Heart left ventricle (tissue), 16 donors: ENCODE results near the gene AGGF1. TPM values are rescaled to one million over a fixed set of nuclear protein-coding genes. Genes with fewer than 3 reads are reported as not detected.

Source experiments
- ATAC-seq, 4 donors: fragments of 200-7000 bp; cut with Tn5 transposase; one replicate each; pipeline ENCODE4 v1.9.1; 2020 to 2022; ENCODE audit warnings: moderate library complexity in 4 of 4, mild to moderate bottlenecking in 3 of 4, moderate number of reproducible peaks in 1 of 4
- DNase-seq, 5 donors: peaks; one replicate each; pipeline ENCODE4 v3.0.0-alpha.2; 2020
- H3K27ac ChIP-seq, 12 donors: fragments of 200-600 bp; sonication (generic) in 4 of 12; one replicate each; pipeline versions ENCODE4 v1.5.0 to v1.8.0; 2016 to 2022; ENCODE audit warnings: mild to moderate bottlenecking in 2 of 12
- H3K27me3 ChIP-seq, 9 donors: fragments of 200-600 bp; sonication (generic) in 2 of 9; one replicate each; pipeline versions ENCODE4 v1.5.1 to v1.8.0; 2016 to 2022; ENCODE audit warnings: mild to moderate bottlenecking in 3 of 9
- H3K36me3 ChIP-seq, 9 donors: fragments of 200-600 bp; sonication (generic) in 2 of 9; one replicate each; pipeline versions ENCODE4 v1.5.0 to v1.8.0; 2018 to 2022; ENCODE audit warnings: mild to moderate bottlenecking in 2 of 9
- H3K4me1 ChIP-seq, 12 donors: fragments of 200-600 bp; sonication (generic) in 4 of 12; one replicate each; pipeline versions ENCODE4 v1.5.0 to v1.8.0; 2016 to 2022; ENCODE audit warnings: mild to moderate bottlenecking in 3 of 12
- H3K4me3 ChIP-seq, 12 donors: fragments of 200-600 bp; sonication (generic) in 4 of 12; one replicate each; pipeline versions ENCODE4 v1.5.0 to v1.8.0; 2017 to 2022; ENCODE audit warnings: mild to moderate bottlenecking in 9 of 12, moderate library complexity in 4 of 12
- H3K9me3 ChIP-seq, 12 donors: fragments of 200-600 bp; sonication (generic) in 4 of 12; one replicate each; pipeline versions ENCODE4 v1.5.0 to v1.8.0; 2016 to 2022; ENCODE audit warnings: mild to moderate bottlenecking in 1 of 12
- CTCF ChIP-seq, 12 donors: fragments of 200-600 bp; sonication (generic) in 4 of 12; IDR thresholded peaks; one replicate each; pipeline versions ENCODE4 v1.5.0 to v1.8.0; 2018 to 2022; ENCODE audit warnings: antibody characterized with exemption in 12 of 12, mild to moderate bottlenecking in 5 of 12
- POLR2A ChIP-seq, 2 donors: fragments of 450-650 bp; IDR thresholded peaks; one replicate each; pipeline ENCODE4 v1.6.1; 2017; ENCODE audit warnings: antibody characterized with exemption in 2 of 2, mild to moderate bottlenecking in 2 of 2, moderate library complexity in 2 of 2
- WGBS, 4 donors: extraction: QIAGEN DNeasy Blood & Tissue Kit in 2 of 4; methylation state at CpG; one replicate each; pipeline versions ENCODE4 v1.1.5 to v1.1.7; 2013 to 2018; 5-methylcytosine and 5-hydroxymethylcytosine counted together
- intact Hi-C, 10 donors: fragments of 100-400 bp; cut with DNase I; formaldehyde crosslinking; loops; one replicate each; pipeline versions ENCODE4 v1.11.1 to v1.14.2; 2022
- polyA plus RNA-seq, 2 donors: library from polyadenylated mRNA; stranded (reverse); fragments of 200-250 nt; gene quantifications; one replicate each; pipeline ENCODE4 v1.2.3, GENCODE V29; 2013
- total RNA-seq, 9 donors: library from RNA; depleted of rRNA in 2 of 9; stranded (reverse); fragments of >200 nt in 2 of 9; fragmentation: NEBNext Ultra II Directional in 3 of 9; extraction: Animal tissue kit (Norgen Biotek cat#: 25700) in 3 of 9; gene quantifications; one replicate each; pipeline versions ENCODE4 v1.1.0 to v1.2.4, GENCODE V29; 2016 to 2023
- donor health status: ischemic (EF 13 %, LVEDD 7.1; RV severe dilation, severe dysfunction).
- donor health status: healthy with polysubstance abuse.
- donor health status: DM: no; HTN: yes; CAD: no.
- donor health status: DM: no; HTN: no; CAD: no.
- donor health status: ischemic (EF 25% LVEDD 6.9; RV normal size, moderate dysfunction).
- donor health status: ischemic (EF 25% LVEDD 5.7; RV mildly dilated, moderate dysfunction).
- donor health status: healthy.
- donor health status: DM: yes; HTN: yes; CAD: no.
- donor health status: ischemic (EF 35%, LVEDD 5.7; RV mildly dilated, moderate dysfunction).
- donor health status: nonischemic (EF 11% LVEDD 7.7; RV severe dilation, severe dysfunction).
- donor health status: DM: yes; HTN: yes; CAD: no.
- donor health status: PGD.
- donor health status: ischemic (EF 29% LVEDD 5.4; RV normal size, mild dysfunction).
- donor health status: nonischemic (EF 23%, LVEDD 6.1; RV moderate dilation, normal function).

The AGGF1 gene
- total and polyA plus RNA-seq, 11 donors = 6.1 to 20.1 (median 16.5) TPM

- intact Hi-C loops = no loop called here
- Histone ChIP-seq H3K4me1 (no peaks in the 10 kb centered on the region), H3K4me3 (no peak overlapping the region), H3K36me3 (no peaks in the 10 kb centered on the region), H3K27ac (no peak overlapping the region), H3K9me3 (peaks cover 0 to 3% (median 0%) of the 10 kb centered on the region in 12 donors), H3K27me3 (no peaks in the 10 kb centered on the region)
- 46 to 67% (median 56%) methylated on average over 2 of the region's 2 CpGs for WGBS, 4 donors
- ATAC-seq (peak in 2 of 4 donors; percentile 36 to 38), DNase-seq (no peak)
- TF ChIP-seq POLR2A (IDR thresholded peaks at IDR 0.05) (no peak), CTCF (IDR thresholded peaks at IDR 0.05) (no peak)
Observed at GRCh38 chr5:76999451-76999850, 30.8 kb upstream of the AGGF1 start.

DNA sequence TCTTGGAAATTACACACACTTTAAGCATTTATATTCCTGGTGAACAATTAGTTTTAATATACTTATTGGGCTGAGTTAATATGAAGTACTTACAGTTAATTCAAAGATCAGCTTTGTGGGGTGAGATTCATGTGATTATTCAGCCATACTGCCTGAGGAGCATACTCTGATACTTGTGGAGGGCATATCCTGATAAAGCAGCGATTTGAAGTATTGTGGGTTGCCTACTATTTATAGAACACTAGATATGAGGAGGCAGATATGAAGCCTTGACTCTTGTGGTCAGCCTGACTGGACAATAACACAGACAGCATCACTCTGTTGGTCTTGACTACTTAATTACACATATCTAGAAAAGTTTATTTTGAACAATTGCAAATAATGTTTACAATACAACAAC, 27.0 kb upstream of the AGGF1 start:
- ATAC-seq (no peak), DNase-seq (no peak)
- TF ChIP-seq CTCF (IDR thresholded peaks at IDR 0.05) (no peak), POLR2A (IDR thresholded peaks at IDR 0.05) (no peak)
- Histone ChIP-seq H3K27ac (no peak overlapping the region), H3K4me1 (no peaks in the 10 kb centered on the region), H3K27me3 (no peaks in the 10 kb centered on the region), H3K4me3 (no peak overlapping the region), H3K9me3 (peaks cover 0 to 2% (median 0%) of the 10 kb centered on the region in 12 donors), H3K36me3 (no peaks in the 10 kb centered on the region)
- intact Hi-C loops = no loop called here
- WGBS, 4 donors = 0 to 17% (median 9%) methylated on average over 1 of the region's 1 CpG

GRCh38 chr5:77006124-77006523, 24.1 kb upstream of the AGGF1 start:
- WGBS, 4 donors = 70 to 86% (median 79%) methylated on average over 2 of the region's 2 CpGs
- H3K9me3 ChIP-seq = no peaks in the 10 kb centered on the region
- H3K4me1 ChIP-seq = no peaks in the 10 kb centered on the region
- peak in 1 of 5 donors; percentile 29 for DNase-seq
- H3K36me3 ChIP-seq = no peaks in the 10 kb centered on the region
- H3K27me3 ChIP-seq = no peaks in the 10 kb centered on the region
- no peak overlapping the region for H3K4me3 ChIP-seq
- H3K27ac ChIP-seq = no peak overlapping the region
- peak in 3 of 4 donors; percentile 44 to 62 (median 45) for ATAC-seq
- TF ChIP-seq CTCF (IDR thresholded peaks at IDR 0.05) (no peak), POLR2A (IDR thresholded peaks at IDR 0.05) (no peak)
- intact Hi-C loops = no loop called here

DNA sequence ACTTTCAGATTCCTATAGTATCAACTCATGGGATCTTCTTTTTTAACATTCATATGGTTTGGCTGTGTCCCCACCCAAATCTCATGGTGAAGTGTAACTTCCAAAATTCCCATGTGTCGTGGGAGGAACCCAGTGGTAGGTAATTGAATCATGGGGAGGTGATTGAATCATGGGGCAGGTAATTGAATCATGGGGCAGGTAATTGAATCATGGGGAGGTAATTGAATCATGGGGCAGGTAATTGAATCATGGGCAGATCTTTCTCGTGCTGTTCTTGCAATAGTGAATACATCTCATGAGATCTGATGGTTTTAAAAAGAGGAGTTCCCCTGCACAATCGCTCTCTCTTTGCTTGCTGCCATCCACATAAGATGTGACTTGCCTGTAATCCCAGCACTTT, 21.8 kb upstream of the AGGF1 start:
- Histone ChIP-seq H3K27me3 (no peaks in the 10 kb centered on the region), H3K9me3 (no peaks in the 10 kb centered on the region), H3K4me1 (no peaks in the 10 kb centered on the region), H3K27ac (no peak overlapping the region), H3K36me3 (no peaks in the 10 kb centered on the region), H3K4me3 (no peak overlapping the region)
- TF ChIP-seq POLR2A (IDR thresholded peaks at IDR 0.05) = no peak
- no peak for TF ChIP-seq CTCF (IDR thresholded peaks at IDR 0.05)
- intact Hi-C loops = no loop called here
- ATAC-seq (no peak), DNase-seq (no peak)
- 47 to 60% (median 51%) methylated on average over 3 of the region's 3 CpGs for WGBS, 4 donors
